Osteoblast (primary cell): ENCODE data around the gene PRKCA. TPM values are rescaled to one million over a fixed set of nuclear protein-coding genes. Genes with fewer than 3 reads are reported as not detected.
"Not testable (repeated sequence)": the region's sequence is repeated elsewhere in the genome, so short reads cannot be mapped to it uniquely, and the experiment has no call there.

Experiments used
- DNase-seq: peaks from one replicate; pipeline ENCODE4 v3.0.0; 2011; ENCODE audit warnings: low spot score, mixed read lengths; ENCODE audit not compliant: insufficient read length; ENCODE audit errors: missing footprints
- H2AFZ ChIP-seq: 2 replicates; pipeline ENCODE4 v1.6.0; 2011; ENCODE audit warnings: mild to moderate bottlenecking, low read length
- H3K27ac ChIP-seq: 2 replicates; pipeline ENCODE4 v1.5.1; 2011; ENCODE audit warnings: mild to moderate bottlenecking, low read depth, low read length, moderate library complexity
- H3K27me3 ChIP-seq: 2 replicates; pipeline ENCODE4 v1.6.0; 2012; ENCODE audit warnings: mild to moderate bottlenecking, control low read depth, inconsistent platforms, low read length, moderate library complexity; ENCODE audit not compliant: insufficient read depth
- H3K36me3 ChIP-seq: 2 replicates; pipeline ENCODE4 v1.5.1; 2011; ENCODE audit warnings: mild to moderate bottlenecking, low read length, control low read depth, moderate library complexity; ENCODE audit not compliant: insufficient read depth
- H3K4me1 ChIP-seq: 2 replicates; pipeline ENCODE4 v1.5.1; 2011; ENCODE audit warnings: mild to moderate bottlenecking, low read length, control low read depth, moderate library complexity; ENCODE audit not compliant: insufficient read depth
- H3K4me2 ChIP-seq: 2 replicates; pipeline ENCODE4 v1.6.0; 2011; ENCODE audit warnings: mild to moderate bottlenecking, low read length; ENCODE audit not compliant: insufficient read depth
- H3K4me3 ChIP-seq: fragments of 200-600 bp; sonication (generic); 3 replicates; pipeline ENCODE4 v1.5.1; 2012; ENCODE audit warnings: mild to moderate bottlenecking, low read length, inconsistent platforms; ENCODE audit not compliant: insufficient read depth
- H3K79me2 ChIP-seq: 2 replicates; pipeline ENCODE4 v1.6.0; 2012; ENCODE audit warnings: mild to moderate bottlenecking, low read length, control low read depth, inconsistent platforms; ENCODE audit not compliant: insufficient read depth
- H3K9me3 ChIP-seq: 2 replicates; pipeline ENCODE4 v1.5.1; 2011; ENCODE audit warnings: low read depth, low read length, control low read depth
- H4K20me1 ChIP-seq: 2 replicates; pipeline ENCODE4 v1.6.0; 2012; ENCODE audit warnings: mild to moderate bottlenecking, low read length, control low read depth; ENCODE audit not compliant: insufficient read depth
- CTCF ChIP-seq: IDR thresholded peaks from 2 replicates; pipeline ENCODE4 v1.5.1; 2011; ENCODE audit warnings: mild to moderate bottlenecking, low read depth, low read length, moderate library complexity; ENCODE audit errors: extremely low read depth
- total RNA-seq: library from RNA; depleted of rRNA; stranded (reverse); fragments of >200 nt; gene quantifications from 2 replicates; pipeline ENCODE4 v1.2.3, GENCODE V29; 2012

Gene PRKCA
- total RNA-seq, 1 donor = 46.0 TPM

- no peak for DNase-seq
- no peak overlapping the region for H3K27ac ChIP-seq
- no peaks in the 10 kb centered on the region for H3K4me1 ChIP-seq
- peaks cover 74% of the 10 kb centered on the region for H3K79me2 ChIP-seq
- no peaks in the 10 kb centered on the region for H3K27me3 ChIP-seq
- H3K36me3 ChIP-seq = no peaks in the 10 kb centered on the region
- TF ChIP-seq CTCF = no peak
- H2AFZ ChIP-seq = no peak overlapping the region
- peaks cover 12% of the 10 kb centered on the region for H4K20me1 ChIP-seq
- H3K4me3 ChIP-seq = no peak overlapping the region
- no peak overlapping the region for H3K4me2 ChIP-seq
- no peaks in the 10 kb centered on the region for H3K9me3 ChIP-seq
Observed at GRCh38 chr17:66485309-66485947, 183.0 kb downstream of the PRKCA start.

- Histone ChIP-seq H3K4me1 (peaks cover 3% of the 10 kb centered on the region), H3K27me3 (no peaks in the 10 kb centered on the region), H3K36me3 (no peaks in the 10 kb centered on the region), H4K20me1 (peaks cover 12% of the 10 kb centered on the region), H3K27ac (no peak overlapping the region), H3K4me2 (no peak overlapping the region), H3K9me3 (no peaks in the 10 kb centered on the region), H3K4me3 (no peak overlapping the region), H2AFZ (no peak overlapping the region), H3K79me2 (peaks cover 77% of the 10 kb centered on the region)
- TF ChIP-seq CTCF = no peak
- DNase-seq = no peak
Observed at GRCh38 chr17:66487121-66487520, 184.7 kb downstream of the PRKCA start.

DNA sequence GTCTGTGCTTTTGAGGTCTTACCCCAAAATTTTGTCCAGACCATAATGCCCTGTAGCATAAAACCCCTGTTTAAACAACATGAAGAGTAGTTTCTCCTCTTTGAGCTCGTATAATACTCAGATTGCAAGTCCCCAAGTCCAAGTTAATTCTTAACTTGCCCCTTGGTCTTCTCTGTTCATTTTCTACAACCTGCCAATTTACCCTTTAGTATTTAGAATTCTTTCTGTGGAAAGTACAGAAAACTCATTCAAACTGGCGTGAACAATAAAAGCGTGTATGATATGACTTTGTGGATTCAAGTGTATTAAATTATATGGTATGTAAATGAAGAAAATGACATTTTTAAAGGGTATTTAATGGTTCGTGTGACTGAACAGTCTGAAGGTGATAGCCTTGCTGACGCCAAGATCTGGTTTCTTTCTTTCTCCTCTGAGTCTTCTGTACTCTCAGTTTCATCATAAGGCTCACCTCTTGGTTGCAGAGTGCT, 185.6 kb downstream of the PRKCA start:
- DNase-seq = no peak
- Histone ChIP-seq H3K9me3 (no peaks in the 10 kb centered on the region), H3K36me3 (no peaks in the 10 kb centered on the region), H2AFZ (no peak overlapping the region), H3K4me2 (no peak overlapping the region), H3K4me3 (no peak overlapping the region), H3K27me3 (no peaks in the 10 kb centered on the region), H3K27ac (no peak overlapping the region), H3K79me2 (peaks cover 76% of the 10 kb centered on the region), H3K4me1 (peaks cover 12% of the 10 kb centered on the region), H4K20me1 (peaks cover 12% of the 10 kb centered on the region)
- no peak for TF ChIP-seq CTCF

GRCh38 chr17:66488864-66489263, 186.5 kb downstream of the PRKCA start:
- no peak overlapping the region for H2AFZ ChIP-seq
- H4K20me1 ChIP-seq = peaks cover 16% of the 10 kb centered on the region
- H3K27me3 ChIP-seq = no peaks in the 10 kb centered on the region
- H3K4me3 ChIP-seq = no peak overlapping the region
- no peak overlapping the region for H3K27ac ChIP-seq
- TF ChIP-seq CTCF = no peak
- no peak overlapping the region for H3K4me2 ChIP-seq
- peaks cover 20% of the 10 kb centered on the region for H3K4me1 ChIP-seq
- no peak for DNase-seq
- H3K79me2 ChIP-seq = peaks cover 70% of the 10 kb centered on the region
- no peaks in the 10 kb centered on the region for H3K9me3 ChIP-seq
- no peaks in the 10 kb centered on the region for H3K36me3 ChIP-seq

- not testable (repeated sequence) for H3K9me3 ChIP-seq, H3K27me3 ChIP-seq, H3K36me3 ChIP-seq, H3K4me3 ChIP-seq, DNase-seq, H3K27ac ChIP-seq, H3K4me2 ChIP-seq, H2AFZ ChIP-seq
- Histone ChIP-seq H4K20me1 (peaks cover 16% of the 10 kb centered on the region), H3K4me1 (peaks cover 28% of the 10 kb centered on the region), H3K79me2 (peaks cover 66% of the 10 kb centered on the region)
Observed at GRCh38 chr17:66489576-66489975, 187.2 kb downstream of the PRKCA start.
